ENCODE results near the gene ARL15. TPM values are rescaled to one million over a fixed set of nuclear protein-coding genes. Genes with fewer than 3 reads are reported as not detected.

The ARL15 gene
- total and polyA plus RNA-seq, 2 of the 4 experiments (the other 2 are of a cell fraction) = 7.3 to 19.2 TPM

DNA sequence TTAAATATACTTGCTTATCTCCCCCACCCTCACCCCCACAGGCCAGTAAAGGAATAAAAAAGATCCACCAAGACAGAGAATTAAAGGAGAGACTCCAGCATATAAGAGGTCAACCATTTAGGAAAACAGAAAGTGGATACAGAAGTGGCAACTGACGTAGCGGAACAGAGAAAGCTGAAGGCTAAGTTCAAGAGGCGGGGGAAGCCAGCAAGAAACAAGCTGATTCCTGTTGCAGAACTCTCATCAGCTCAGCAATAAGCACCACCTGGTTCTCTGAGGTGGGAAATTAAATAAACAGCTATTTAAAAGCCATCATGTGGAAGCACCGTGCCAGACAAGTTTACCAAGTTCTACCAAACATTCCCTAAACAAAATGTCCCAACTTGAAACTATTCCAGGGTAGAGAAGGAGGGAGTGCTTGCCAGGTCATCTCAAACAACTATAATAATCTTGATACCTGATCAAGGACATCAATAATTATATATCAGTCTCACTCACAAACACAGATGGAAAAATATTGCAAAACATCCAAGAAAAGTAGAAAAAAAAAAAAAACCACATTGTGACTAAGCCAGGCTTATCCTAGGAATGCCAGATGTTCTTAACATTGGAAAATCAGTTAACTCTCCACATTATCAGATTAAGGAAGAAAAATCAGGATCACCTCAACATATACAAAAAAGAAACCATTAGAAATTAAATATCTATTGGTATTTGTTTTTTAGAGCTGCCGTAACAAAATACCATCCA is 7.3 kb upstream of the ARL15 start:
- Histone ChIP-seq H3K14ac (replicated peaks; ENCODE audit: low read depth, low read length) (no peak overlapping the region), H3K4me1 (ENCODE audit: control insufficient read depth, insufficient read depth, low read length) (no peaks in the 10 kb centered on the region), H2AK9ac (replicated peaks; ENCODE audit: low read depth, low read length, poor library complexity) (no peak overlapping the region), H2BK5ac (ENCODE audit: low read depth, low read length, poor library complexity, severe bottlenecking) (no peak overlapping the region), H3K79me1 (ENCODE audit: low read depth in 1 of 2, low read length in 2 of 2) (no peaks in the 10 kb centered on the region), H2BK120ac (ENCODE audit: low read depth, low read length) (no peak overlapping the region), H3K27ac (ENCODE audit: insufficient read depth, low read length) (no peak overlapping the region), H3K9me3 (ENCODE audit: control insufficient read depth, insufficient read depth, low read length) (no peaks in the 10 kb centered on the region), H3K36me3 (ENCODE audit: control insufficient read depth, insufficient read depth, low read length) (no peaks in the 10 kb centered on the region), H4K5ac (ENCODE audit: low read depth, low read length) (no peak overlapping the region), H2AFZ (replicated peaks; ENCODE audit: low read length, poor library complexity) (no peak overlapping the region), H3K4me2 (ENCODE audit: low read depth, low read length) (no peak overlapping the region), H3K9me1 (ENCODE audit: insufficient read depth, low read length) (no peaks in the 10 kb centered on the region; the same call in 1 of the 2 replicates), H3K4me3 (ENCODE audit: insufficient read depth, low read depth, low read length) (no peak overlapping the region), H2AK5ac (ENCODE audit: low read depth, low read length) (no peak overlapping the region), H4K20me1 (ENCODE audit: insufficient read depth, low read length) (no peaks in the 10 kb centered on the region), H4K8ac (ENCODE audit: low read depth in 2 of 2, low read length in 2 of 2) (no peak overlapping the region), H3K9ac (ENCODE audit: low read depth, low read length) (no peak overlapping the region), H3K27me3 (ENCODE audit: control insufficient read depth, insufficient read depth, low read length) (peaks cover 15% of the 10 kb centered on the region; the same call in 1 of the 2 replicates), H3K23ac (ENCODE audit: low read depth, low read length) (no peak overlapping the region), H2BK15ac (ENCODE audit: low read depth, low read length) (no peak overlapping the region), H3K4ac (ENCODE audit: low read depth, low read length) (no peak overlapping the region), H3K18ac (ENCODE audit: low read depth, low read length) (no peak overlapping the region), H2BK20ac (ENCODE audit: low read depth, low read length) (no peak overlapping the region), H3K56ac (ENCODE audit: extremely low read depth, insufficient read depth, low read length) (no peak overlapping the region), H4K91ac (ENCODE audit: insufficient read depth, low read depth, low read length) (no peak overlapping the region)
- BruUV-seq (replicated peaks) = no TSS peak
- WGBS, 2 experiments (ENCODE audit: extremely low coverage in 2 of 2, insufficient read length in 1 of 2) = no CpG with 5 or more reads among the region's 5 CpGs
- DNase-seq = peak; percentile 46
- POLR2A ChIA-PET (ENCODE audit: unreplicated experiment) = no interaction called here
- intact Hi-C loops (cut with micrococcal nuclease) = loop anchor here (5.0 kb wide), 1 partner anchor 85 kb away; no protein-coding TSS in a partner anchor
- CTCF ChIA-PET = no interaction called here
- TF ChIP-seq MXI1 (IDR thresholded peaks at IDR 0.05; ENCODE audit: borderline replicate concordance, low read depth, low read length) (no peak), CEBPB (IDR thresholded peaks at IDR 0.05; ENCODE audit: low read depth, low read length) (peak; percentile 64; the same call in 1 of the 2 replicates), RCOR1 (IDR thresholded peaks at IDR 0.05; ENCODE audit: insufficient replicate concordance, low read length) (no peak), CHD1 (IDR thresholded peaks at IDR 0.05; ENCODE audit: low read depth, low read length) (no peak), SMC3 (IDR thresholded peaks at IDR 0.05; ENCODE audit: low read depth, low read length) (no peak), MAZ (IDR thresholded peaks at IDR 0.05; ENCODE audit: borderline replicate concordance, low read depth, low read length) (no peak), POLR2A (IDR thresholded peaks at IDR 0.05; ENCODE audit: low read depth, low read length) (no peak), FOS (IDR thresholded peaks at IDR 0.05; ENCODE audit: low read depth, low read length) (peak; percentile 21; the same call in 1 of the 2 replicates), RAD21 (IDR thresholded peaks at IDR 0.05; ENCODE audit: low read length) (no peak), BHLHE40 (IDR thresholded peaks at IDR 0.05; ENCODE audit: low read depth, low read length) (no peak), RFX5 (IDR thresholded peaks at IDR 0.05; ENCODE audit: low read depth, low read length) (no peak), MAFK (IDR thresholded peaks at IDR 0.05; ENCODE audit: low read depth, low read length) (no peak)
- TF ChIP-seq, protein P1, sequence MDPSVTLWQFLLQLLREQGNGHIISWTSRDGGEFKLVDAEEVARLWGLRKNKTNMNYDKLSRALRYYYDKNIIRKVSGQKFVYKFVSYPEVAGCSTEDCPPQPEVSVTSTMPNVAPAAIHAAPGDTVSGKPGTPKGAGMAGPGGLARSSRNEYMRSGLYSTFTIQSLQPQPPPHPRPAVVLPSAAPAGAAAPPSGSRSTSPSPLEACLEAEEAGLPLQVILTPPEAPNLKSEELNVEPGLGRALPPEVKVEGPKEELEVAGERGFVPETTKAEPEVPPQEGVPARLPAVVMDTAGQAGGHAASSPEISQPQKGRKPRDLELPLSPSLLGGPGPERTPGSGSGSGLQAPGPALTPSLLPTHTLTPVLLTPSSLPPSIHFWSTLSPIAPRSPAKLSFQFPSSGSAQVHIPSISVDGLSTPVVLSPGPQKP (IDR thresholded peaks at IDR 0.05; ENCODE audit: borderline replicate concordance, low read depth, low read length) = no peak
- in situ Hi-C loops (cut with MboI; ENCODE audit: low sequenced_read_pairs) = no loop called here
- dilution Hi-C loops (cut with HindIII; ENCODE audit: low sequenced_read_pairs, unreplicated experiment) = no loop called here
- ATAC-seq (ENCODE audit: low read depth) = peak; percentile 37
